Mammary epithelial cell (primary cell): ENCODE measurements around the gene HERPUD1.

Experiments
- EZH2 ChIP-seq: IDR thresholded peaks from 2 replicates; pipeline ENCODE4 v1.6.1; 2012; ENCODE audit warnings: low read length, inconsistent platforms, borderline replicate concordance
- TF ChIP-seq, protein P1 (sequence below), 2 donors: IDR thresholded peaks in 1 of 2; conservative IDR thresholded peaks in 1 of 2; 2 replicates each; pipeline ENCODE4 v1.5.1; 2011 to 2012; ENCODE audit warnings: inconsistent platforms in 2 of 2, low read length in 2 of 2, mild to moderate bottlenecking in 2 of 2, control low read depth in 1 of 2, low read depth in 1 of 2; ENCODE audit not compliant: insufficient read depth in 1 of 2; ENCODE audit errors: extremely low read depth in 1 of 2

DNA sequence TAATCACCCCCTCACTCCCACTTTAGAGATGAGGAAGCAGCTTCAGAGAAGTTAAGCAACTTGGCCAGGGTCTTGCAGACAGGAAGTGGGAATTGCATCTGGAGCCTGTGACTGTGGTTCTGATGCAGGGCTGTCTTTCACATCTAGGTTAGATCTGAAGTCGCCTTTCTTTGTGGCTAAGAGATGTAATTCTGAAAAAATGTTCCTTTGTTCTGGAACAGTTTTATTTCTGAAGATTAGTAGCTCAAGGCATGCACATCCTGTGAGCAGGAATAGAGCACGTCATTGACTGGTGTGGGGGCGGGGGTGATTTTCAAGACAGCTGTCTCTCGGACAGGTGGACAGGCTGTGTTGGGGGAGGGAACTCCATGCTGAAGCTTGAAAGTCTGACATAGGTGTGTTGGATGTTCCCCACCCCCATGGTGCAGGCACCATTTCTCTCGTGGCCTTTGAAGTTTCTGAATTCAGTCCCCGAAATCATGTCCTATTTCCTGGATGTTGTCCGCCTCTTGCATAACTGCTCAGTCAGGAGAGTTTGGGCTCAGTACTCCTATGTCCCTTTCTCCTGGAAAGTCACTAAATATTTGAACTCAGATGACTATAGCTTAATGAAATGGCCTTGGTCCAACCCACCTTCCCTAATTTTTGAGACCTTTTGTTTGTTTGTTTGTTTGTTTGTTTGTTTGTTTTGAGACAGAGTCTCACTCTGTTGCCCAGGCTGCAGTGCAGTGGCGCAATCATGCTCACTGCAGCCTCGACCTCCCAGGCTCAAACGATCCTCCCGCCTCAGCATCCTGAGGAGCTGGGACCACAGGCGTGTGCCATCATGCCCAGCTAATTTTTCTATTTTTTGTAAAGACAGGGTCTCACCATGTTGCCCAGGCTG, 21.0 kb upstream of the HERPUD1 start:
- TF ChIP-seq, protein P1, sequence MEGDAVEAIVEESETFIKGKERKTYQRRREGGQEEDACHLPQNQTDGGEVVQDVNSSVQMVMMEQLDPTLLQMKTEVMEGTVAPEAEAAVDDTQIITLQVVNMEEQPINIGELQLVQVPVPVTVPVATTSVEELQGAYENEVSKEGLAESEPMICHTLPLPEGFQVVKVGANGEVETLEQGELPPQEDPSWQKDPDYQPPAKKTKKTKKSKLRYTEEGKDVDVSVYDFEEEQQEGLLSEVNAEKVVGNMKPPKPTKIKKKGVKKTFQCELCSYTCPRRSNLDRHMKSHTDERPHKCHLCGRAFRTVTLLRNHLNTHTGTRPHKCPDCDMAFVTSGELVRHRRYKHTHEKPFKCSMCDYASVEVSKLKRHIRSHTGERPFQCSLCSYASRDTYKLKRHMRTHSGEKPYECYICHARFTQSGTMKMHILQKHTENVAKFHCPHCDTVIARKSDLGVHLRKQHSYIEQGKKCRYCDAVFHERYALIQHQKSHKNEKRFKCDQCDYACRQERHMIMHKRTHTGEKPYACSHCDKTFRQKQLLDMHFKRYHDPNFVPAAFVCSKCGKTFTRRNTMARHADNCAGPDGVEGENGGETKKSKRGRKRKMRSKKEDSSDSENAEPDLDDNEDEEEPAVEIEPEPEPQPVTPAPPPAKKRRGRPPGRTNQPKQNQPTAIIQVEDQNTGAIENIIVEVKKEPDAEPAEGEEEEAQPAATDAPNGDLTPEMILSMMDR (conservative IDR thresholded peaks at IDR 0.05 in 1 of 2, IDR thresholded peaks at IDR 0.05 in 1 of 2; ENCODE audit: extremely low read depth in 1 of 2, insufficient read depth in 1 of 2, low read depth in 1 of 2, low read length in 2 of 2): no peak
- TF ChIP-seq EZH2: no peak
